GM18499 (cell line): ENCODE measurements around the gene LDLRAD4.

Experiments
- ATAC-seq: cut with Tn5 transposase; IDR thresholded peaks from one replicate; pipeline ENCODE4 v1.9.1; 2021; ENCODE audit warnings: moderate number of reproducible peaks; ENCODE audit not compliant: insufficient read depth, unreplicated experiment

Gene LDLRAD4

GRCh38 chr18:13452388-13452811, 233.8 kb downstream of the LDLRAD4 start:
- ATAC-seq = no peak

- no peak for ATAC-seq
Observed at GRCh38 chr18:13452871-13453680, 234.5 kb downstream of the LDLRAD4 start.

- no peak for ATAC-seq
Observed at GRCh38 chr18:13453714-13454113, 235.2 kb downstream of the LDLRAD4 start.

GRCh38 chr18:13454363-13455150, 236.0 kb downstream of the LDLRAD4 start:
- no peak for ATAC-seq

GRCh38 chr18:13455471-13455870, 236.9 kb downstream of the LDLRAD4 start:
- no peak for ATAC-seq

GRCh38 chr18:13455960-13456481, 237.5 kb downstream of the LDLRAD4 start:
- no peak for ATAC-seq

GRCh38 chr18:13456736-13457271, 238.2 kb downstream of the LDLRAD4 start:
- ATAC-seq = no peak

GRCh38 chr18:13457327-13457726, 238.8 kb downstream of the LDLRAD4 start:
- no peak for ATAC-seq

- no peak for ATAC-seq
Observed at GRCh38 chr18:13460946-13461345, 242.4 kb downstream of the LDLRAD4 start.

- no peak for ATAC-seq
Observed at GRCh38 chr18:13461469-13461868, 242.9 kb downstream of the LDLRAD4 start.

GRCh38 chr18:13461936-13462335, 243.4 kb downstream of the LDLRAD4 start:
- ATAC-seq = no peak

- ATAC-seq = no peak
Observed at GRCh38 chr18:13462686-13463085, 244.1 kb downstream of the LDLRAD4 start.

- no peak for ATAC-seq
Observed at GRCh38 chr18:13463526-13464210, 245.1 kb downstream of the LDLRAD4 start.

- peak; percentile 64 for ATAC-seq
Observed at GRCh38 chr18:13464432-13465123, 246.0 kb downstream of the LDLRAD4 start.

- no peak for ATAC-seq
Observed at GRCh38 chr18:13465124-13465446, 246.5 kb downstream of the LDLRAD4 start.

GRCh38 chr18:13465476-13465875, 246.9 kb downstream of the LDLRAD4 start:
- no peak for ATAC-seq

GRCh38 chr18:13470516-13471197, 252.1 kb downstream of the LDLRAD4 start:
- no peak for ATAC-seq

- ATAC-seq = no peak
Observed at GRCh38 chr18:13471198-13471845, 252.8 kb downstream of the LDLRAD4 start.
